Heart right ventricle (tissue), 16 donors: ENCODE measurements around the gene HRH2. TPM values are rescaled to one million over a fixed set of nuclear protein-coding genes. Genes with fewer than 3 reads are reported as not detected.

Experiments
- ATAC-seq, 8 donors: fragments of 200-7000 bp; cut with Tn5 transposase; one replicate each; pipeline ENCODE4 v1.9.1; 2020; ENCODE audit warnings: mild to moderate bottlenecking in 8 of 8, moderate library complexity in 8 of 8, moderate number of reproducible peaks in 1 of 8
- DNase-seq, 2 donors: peaks; one replicate each; pipeline ENCODE4 v3.0.0-alpha.2; 2020
- H3K27ac ChIP-seq, 10 donors: fragments of 200-600 bp; sonication (generic) in 2 of 10; one replicate each; pipeline versions ENCODE4 v1.5.0 to v1.8.0; 2020 to 2022; ENCODE audit warnings: mild to moderate bottlenecking in 3 of 10
- H3K27me3 ChIP-seq, 7 donors: fragments of 200-600 bp; one replicate each; pipeline ENCODE4 v1.8.0; 2021 to 2022; ENCODE audit warnings: mild to moderate bottlenecking in 2 of 7
- H3K36me3 ChIP-seq, 9 donors: fragments of 200-600 bp; sonication (generic) in 1 of 9; one replicate each; pipeline versions ENCODE4 v1.5.0 to v1.8.0; 2020 to 2022; ENCODE audit warnings: mild to moderate bottlenecking in 2 of 9
- H3K4me1 ChIP-seq, 9 donors: fragments of 200-600 bp; sonication (generic) in 1 of 9; one replicate each; pipeline versions ENCODE4 v1.5.0 to v1.8.0; 2020 to 2022; ENCODE audit warnings: mild to moderate bottlenecking in 4 of 9
- H3K4me3 ChIP-seq, 10 donors: fragments of 200-600 bp; sonication (generic) in 2 of 10; one replicate each; pipeline versions ENCODE4 v1.5.0 to v1.8.0; 2020 to 2022; ENCODE audit warnings: mild to moderate bottlenecking in 7 of 10, moderate library complexity in 2 of 10
- H3K9me3 ChIP-seq, 11 donors: fragments of 200-600 bp in 10 of 11; sonication (generic) in 2 of 11; one replicate each; pipeline versions ENCODE4 v1.5.0 to v1.8.0; 2013 to 2022; ENCODE audit warnings: mild to moderate bottlenecking in 2 of 11, control low read depth in 1 of 11, moderate library complexity in 1 of 11
- WGBS, 2 donors: extraction: QIAGEN DNeasy Blood & Tissue Kit; methylation state at CpG; one replicate each; pipeline ENCODE4 v1.1.7; 2013; ENCODE audit warnings: inconsistent platforms in 1 of 2; 5-methylcytosine and 5-hydroxymethylcytosine counted together
- intact Hi-C, 10 donors: fragments of 100-400 bp; cut with DNase I; formaldehyde crosslinking; loops; one replicate each; pipeline versions ENCODE4 v1.11.1 to v1.14.2; 2022
- polyA plus RNA-seq, 2 donors: library from polyadenylated mRNA; stranded (reverse); fragments of 200-250 nt; gene quantifications; one replicate each; pipeline ENCODE4 v1.2.3, GENCODE V29; 2013
- total RNA-seq, 10 donors: library from RNA; stranded (reverse); fragmentation: NEBNext Ultra II Directional in 3 of 10; extraction: Animal tissue kit (Norgen Biotek cat#: 25700) in 3 of 10; gene quantifications; one replicate each; pipeline versions ENCODE4 v1.2.1 to v1.2.4, GENCODE V29; 2021 to 2023
- TF ChIP-seq, protein P1 (sequence below), 9 donors: fragments of 200-600 bp; sonication (generic) in 2 of 9; IDR thresholded peaks; one replicate each; pipeline versions ENCODE4 v1.5.0 to v1.8.0; 2021 to 2022; ENCODE audit warnings: antibody characterized with exemption in 9 of 9, mild to moderate bottlenecking in 5 of 9, moderate library complexity in 1 of 9
- donor health status: Arrhythmogenic right ventricular cardiomyopathy.
- donor health status: ischemic (EF 13 %, LVEDD 7.1; RV severe dilation, severe dysfunction).
- donor health status: healthy with polysubstance abuse.
- donor health status: DM: no; HTN: yes; CAD: no.
- donor health status: DM: no; HTN: no; CAD: no.
- donor health status: ischemic (EF 25% LVEDD 6.9; RV normal size, moderate dysfunction).
- donor health status: ischemic (EF 25% LVEDD 5.7; RV mildly dilated, moderate dysfunction).
- donor health status: healthy.
- donor health status: DM: yes; HTN: yes; CAD: no.
- donor health status: Ischemic cardiomyopathy.
- donor health status: ischemic (EF 35%, LVEDD 5.7; RV mildly dilated, moderate dysfunction).
- donor health status: nonischemic (EF 11% LVEDD 7.7; RV severe dilation, severe dysfunction).
- donor health status: DM: yes; HTN: yes; CAD: no.
- donor health status: PGD.
- donor health status: ischemic (EF 29% LVEDD 5.4; RV normal size, mild dysfunction).
- donor health status: nonischemic (EF 23%, LVEDD 6.1; RV moderate dilation, normal function).

Gene HRH2
- total and polyA plus RNA-seq, 12 donors, result 12.2 to 78.7 (median 50.6) TPM

DNA sequence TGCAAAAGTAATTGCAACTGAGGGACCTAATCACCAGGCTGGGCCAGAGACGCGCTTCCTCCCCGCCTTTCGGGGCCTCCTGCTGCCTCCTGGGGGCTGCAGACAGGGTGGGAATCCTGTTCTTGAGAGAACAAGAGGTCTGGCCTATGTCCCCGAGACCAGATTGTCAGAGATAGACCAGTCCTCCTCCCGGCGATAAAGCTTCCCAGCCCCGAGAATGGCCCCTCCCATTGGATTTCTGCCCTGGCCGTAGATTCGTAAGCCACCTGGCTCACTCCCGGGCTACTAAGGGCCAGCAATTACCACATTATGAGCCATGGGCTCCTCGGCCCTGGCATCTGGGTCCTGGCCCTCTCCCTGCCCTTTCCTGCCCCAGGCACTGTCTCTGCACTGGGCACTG is 70.4 kb downstream of the HRH2 start:
- H3K27me3 ChIP-seq, result peaks cover 0 to 46% (median 38%) of the 10 kb centered on the region in 7 donors
- DNase-seq (no peak), ATAC-seq (no peak)
- 45 to 58% methylated on average over 12 of the region's 12 CpGs for WGBS, 2 donors
- no peaks in the 10 kb centered on the region for H3K36me3 ChIP-seq
- intact Hi-C loops, result no loop called here
- H3K27ac ChIP-seq, result no peak overlapping the region
- peaks cover 0 to 1% (median 0%) of the 10 kb centered on the region in 11 donors for H3K9me3 ChIP-seq
- H3K4me3 ChIP-seq, result no peak overlapping the region
- H3K4me1 ChIP-seq, result peaks cover 0 to 8% (median 0%) of the 10 kb centered on the region in 9 donors
- TF ChIP-seq, protein P1, sequence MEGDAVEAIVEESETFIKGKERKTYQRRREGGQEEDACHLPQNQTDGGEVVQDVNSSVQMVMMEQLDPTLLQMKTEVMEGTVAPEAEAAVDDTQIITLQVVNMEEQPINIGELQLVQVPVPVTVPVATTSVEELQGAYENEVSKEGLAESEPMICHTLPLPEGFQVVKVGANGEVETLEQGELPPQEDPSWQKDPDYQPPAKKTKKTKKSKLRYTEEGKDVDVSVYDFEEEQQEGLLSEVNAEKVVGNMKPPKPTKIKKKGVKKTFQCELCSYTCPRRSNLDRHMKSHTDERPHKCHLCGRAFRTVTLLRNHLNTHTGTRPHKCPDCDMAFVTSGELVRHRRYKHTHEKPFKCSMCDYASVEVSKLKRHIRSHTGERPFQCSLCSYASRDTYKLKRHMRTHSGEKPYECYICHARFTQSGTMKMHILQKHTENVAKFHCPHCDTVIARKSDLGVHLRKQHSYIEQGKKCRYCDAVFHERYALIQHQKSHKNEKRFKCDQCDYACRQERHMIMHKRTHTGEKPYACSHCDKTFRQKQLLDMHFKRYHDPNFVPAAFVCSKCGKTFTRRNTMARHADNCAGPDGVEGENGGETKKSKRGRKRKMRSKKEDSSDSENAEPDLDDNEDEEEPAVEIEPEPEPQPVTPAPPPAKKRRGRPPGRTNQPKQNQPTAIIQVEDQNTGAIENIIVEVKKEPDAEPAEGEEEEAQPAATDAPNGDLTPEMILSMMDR (IDR thresholded peaks at IDR 0.05), result no peak

GRCh38 chr5:175728885-175729828 is 71.3 kb downstream of the HRH2 start:
- Histone ChIP-seq H3K4me1 (peaks cover 0 to 8% (median 0%) of the 10 kb centered on the region in 9 donors), H3K27ac (no peak overlapping the region), H3K4me3 (peak overlapping the region in 3 of 10 donors; percentile 4 to 20 (median 15)), H3K9me3 (peaks cover 0 to 5% (median 0%) of the 10 kb centered on the region in 11 donors), H3K27me3 (peaks cover 0 to 54% (median 38%) of the 10 kb centered on the region in 7 donors), H3K36me3 (no peaks in the 10 kb centered on the region)
- DNase-seq, result peak in 1 of 2 donors; percentile 32
- TF ChIP-seq, protein P1 (IDR thresholded peaks at IDR 0.05), result peak in 3 of 9 donors; percentile 7 to 21 (median 8)
- peak in 7 of 8 donors; percentile 53 to 87 (median 68) for ATAC-seq
- WGBS, 2 donors, result 15 to 19% methylated on average over 33 of the region's 33 CpGs
- intact Hi-C loops, result no loop called here

DNA sequence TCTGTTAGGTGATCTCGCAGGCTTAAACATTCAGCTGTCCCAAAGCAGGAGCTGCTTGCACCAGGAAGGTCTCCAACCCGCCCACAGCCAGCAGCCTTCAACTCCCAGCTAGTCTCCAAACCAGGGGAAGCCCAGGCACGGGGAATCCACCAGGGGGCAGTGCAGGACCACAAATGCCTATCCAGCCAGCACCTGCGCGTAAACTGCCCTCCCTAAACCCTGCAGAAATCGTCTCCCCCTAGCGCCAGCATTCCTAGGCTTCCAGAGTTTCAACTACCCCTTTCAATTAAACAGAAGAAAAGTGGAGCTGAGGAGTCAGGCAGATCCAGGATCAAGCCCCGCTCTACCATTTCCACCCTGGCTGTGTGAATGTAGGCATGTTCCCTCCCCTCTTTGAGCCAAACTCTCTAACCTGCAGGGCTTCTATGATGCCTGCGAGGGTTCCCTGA is 72.0 kb downstream of the HRH2 start:
- Histone ChIP-seq H3K4me1 (peaks cover 0 to 8% (median 0%) of the 10 kb centered on the region in 9 donors), H3K4me3 (peak overlapping the region in 2 of 10 donors; percentile 15 to 20), H3K9me3 (peaks cover 0 to 5% (median 0%) of the 10 kb centered on the region in 11 donors), H3K36me3 (no peaks in the 10 kb centered on the region), H3K27ac (no peak overlapping the region), H3K27me3 (peaks cover 0 to 54% (median 38%) of the 10 kb centered on the region in 7 donors)
- TF ChIP-seq, protein P1 (IDR thresholded peaks at IDR 0.05), result peak; percentile 66 to 93 (median 90)
- 7 to 8% methylated on average over 9 of the region's 9 CpGs for WGBS, 2 donors
- DNase-seq (peak; percentile 90), ATAC-seq (peak; percentile 93 to 98 (median 95))
- intact Hi-C loops, result no loop called here

DNA sequence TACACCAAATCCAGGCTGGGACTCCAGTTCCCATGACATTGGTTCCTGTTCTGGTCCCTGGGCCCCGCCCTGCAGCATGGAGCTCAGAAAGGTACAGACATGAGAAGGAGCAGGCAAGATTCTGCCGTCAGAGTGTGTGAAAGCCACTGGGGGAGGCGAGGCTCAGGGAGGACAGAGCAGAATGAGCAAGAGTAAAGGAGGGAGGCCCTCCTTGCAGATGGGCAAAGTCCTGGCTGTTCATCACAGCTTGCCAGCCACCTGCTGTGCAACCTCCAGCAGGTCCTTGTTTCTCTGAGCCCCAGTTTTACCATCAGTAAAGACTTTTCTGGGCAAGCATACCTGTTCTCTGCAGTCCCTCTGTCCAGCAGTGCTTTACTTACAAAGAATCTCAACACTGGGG is 73.3 kb downstream of the HRH2 start:
- TF ChIP-seq, protein P1 (IDR thresholded peaks at IDR 0.05), result no peak
- intact Hi-C loops, result no loop called here
- 70 to 79% methylated on average over 3 of the region's 3 CpGs for WGBS, 2 donors
- Histone ChIP-seq H3K9me3 (peaks cover 0 to 5% (median 0%) of the 10 kb centered on the region in 11 donors), H3K27me3 (peaks cover 0 to 55% (median 41%) of the 10 kb centered on the region in 7 donors), H3K36me3 (no peaks in the 10 kb centered on the region), H3K27ac (no peak overlapping the region), H3K4me3 (no peak overlapping the region), H3K4me1 (peaks cover 0 to 8% (median 0%) of the 10 kb centered on the region in 9 donors)
- ATAC-seq (no peak), DNase-seq (no peak)
